ENCODE data around the gene COL6A2. TPM values are rescaled to one million over a fixed set of nuclear protein-coding genes. Genes with fewer than 3 reads are reported as not detected.
A peak's percentile ranks its signal among the peaks of the same experiment; 100 is the strongest.

The COL6A2 gene
- total RNA-seq, 1 donor from 2014 or later: 1,821 TPM

DNA sequence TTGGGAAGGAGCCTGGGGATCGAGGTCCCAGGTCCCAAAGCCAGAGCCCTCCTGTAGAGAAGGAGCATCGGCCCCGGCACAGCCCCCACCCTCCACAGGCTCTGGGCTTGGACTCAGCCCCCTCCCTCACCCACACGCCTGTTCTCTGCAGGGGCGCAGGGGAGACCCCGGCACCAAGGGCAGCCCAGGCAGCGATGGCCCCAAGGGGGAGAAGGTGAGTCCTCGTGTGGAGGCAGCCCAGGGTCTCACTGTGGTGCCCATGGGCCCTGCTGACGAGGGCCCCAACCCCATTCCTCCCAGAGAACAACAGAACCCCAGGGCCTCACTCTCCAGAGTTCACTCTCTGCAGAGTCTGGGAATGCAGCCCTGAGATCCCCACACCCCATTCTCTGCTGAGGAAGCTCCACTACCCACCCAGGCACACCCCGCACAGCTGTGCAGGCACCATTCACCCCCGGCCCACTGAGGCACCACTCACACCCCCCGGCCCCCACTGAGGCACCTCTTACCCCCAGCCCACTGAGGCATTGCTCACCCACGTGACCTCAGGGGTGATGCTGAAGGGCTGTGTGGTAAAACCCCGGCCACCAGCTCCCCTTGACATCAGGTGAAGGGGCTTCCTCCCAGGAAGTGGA, 21.8 kb downstream of the COL6A2 start:
- Mint-ChIP-seq H3K4me3 (ENCODE audit: unreplicated experiment) (no peak overlapping the region), H3K27ac (ENCODE audit: unreplicated experiment) (no peak overlapping the region), H3K27me3 (ENCODE audit: unreplicated experiment) (no peaks in the 10 kb centered on the region), H3K4me1 (ENCODE audit: unreplicated experiment) (peaks cover 21% of the 10 kb centered on the region), H3K36me3 (ENCODE audit: unreplicated experiment) (peaks cover 24% of the 10 kb centered on the region), H3K9me3 (ENCODE audit: unreplicated experiment) (no peaks in the 10 kb centered on the region)
- TF ChIP-seq, protein P1, sequence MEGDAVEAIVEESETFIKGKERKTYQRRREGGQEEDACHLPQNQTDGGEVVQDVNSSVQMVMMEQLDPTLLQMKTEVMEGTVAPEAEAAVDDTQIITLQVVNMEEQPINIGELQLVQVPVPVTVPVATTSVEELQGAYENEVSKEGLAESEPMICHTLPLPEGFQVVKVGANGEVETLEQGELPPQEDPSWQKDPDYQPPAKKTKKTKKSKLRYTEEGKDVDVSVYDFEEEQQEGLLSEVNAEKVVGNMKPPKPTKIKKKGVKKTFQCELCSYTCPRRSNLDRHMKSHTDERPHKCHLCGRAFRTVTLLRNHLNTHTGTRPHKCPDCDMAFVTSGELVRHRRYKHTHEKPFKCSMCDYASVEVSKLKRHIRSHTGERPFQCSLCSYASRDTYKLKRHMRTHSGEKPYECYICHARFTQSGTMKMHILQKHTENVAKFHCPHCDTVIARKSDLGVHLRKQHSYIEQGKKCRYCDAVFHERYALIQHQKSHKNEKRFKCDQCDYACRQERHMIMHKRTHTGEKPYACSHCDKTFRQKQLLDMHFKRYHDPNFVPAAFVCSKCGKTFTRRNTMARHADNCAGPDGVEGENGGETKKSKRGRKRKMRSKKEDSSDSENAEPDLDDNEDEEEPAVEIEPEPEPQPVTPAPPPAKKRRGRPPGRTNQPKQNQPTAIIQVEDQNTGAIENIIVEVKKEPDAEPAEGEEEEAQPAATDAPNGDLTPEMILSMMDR (IDR thresholded peaks at IDR 0.05): no peak
- DNase-seq (ENCODE audit: extremely low spot score, unreplicated experiment): peak; percentile 82

DNA sequence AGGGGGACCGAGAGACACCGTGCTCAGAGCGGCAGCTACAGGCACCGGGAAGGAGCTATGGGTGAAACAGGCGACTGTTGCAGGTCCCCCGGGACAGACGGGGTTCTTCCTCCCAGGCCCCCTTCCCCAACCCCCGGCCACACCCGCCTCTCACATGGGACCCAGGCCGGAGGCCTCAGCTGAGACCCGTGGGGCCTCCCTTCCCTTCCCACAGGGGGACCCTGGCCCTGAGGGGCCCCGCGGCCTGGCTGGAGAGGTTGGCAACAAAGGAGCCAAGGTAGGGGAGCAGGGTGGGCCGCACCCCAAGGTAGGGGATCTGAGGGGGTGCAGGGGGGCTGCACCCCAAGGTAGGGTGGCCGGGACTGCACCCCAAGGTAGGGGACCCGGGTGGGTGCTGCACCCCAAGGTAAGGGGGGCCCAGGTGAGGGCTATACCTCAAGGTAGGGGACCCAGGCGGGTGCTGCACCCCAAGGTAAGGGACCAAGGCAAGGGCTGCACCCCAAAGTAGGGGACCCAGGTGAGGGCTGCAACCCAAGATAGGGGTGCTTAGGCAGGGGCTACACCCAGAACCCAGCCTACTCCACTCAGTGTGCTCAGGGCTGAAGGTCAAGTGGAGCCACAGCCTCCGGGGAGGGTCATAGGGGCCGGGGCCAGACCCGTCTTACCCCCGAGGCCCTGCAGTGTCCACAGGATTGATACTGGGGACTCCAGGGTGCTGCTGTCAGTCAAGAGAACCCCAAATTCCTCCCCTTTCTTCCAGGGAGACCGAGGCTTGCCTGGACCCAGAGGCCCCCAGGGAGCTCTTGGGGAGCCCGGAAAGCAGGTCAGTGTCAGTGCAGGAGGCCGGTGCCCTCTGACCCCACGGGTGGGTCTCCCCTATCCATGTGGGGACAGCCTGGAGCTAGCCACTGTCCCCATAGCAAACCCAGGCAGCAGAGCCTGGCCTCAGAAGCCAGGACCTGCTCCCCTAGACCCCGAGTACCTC, 22.7 kb downstream of the COL6A2 start:
- Mint-ChIP-seq H3K4me1 (ENCODE audit: unreplicated experiment) (peaks cover 19% of the 10 kb centered on the region), H3K27ac (ENCODE audit: unreplicated experiment) (no peak overlapping the region), H3K27me3 (ENCODE audit: unreplicated experiment) (no peaks in the 10 kb centered on the region), H3K4me3 (ENCODE audit: unreplicated experiment) (no peak overlapping the region), H3K9me3 (ENCODE audit: unreplicated experiment) (no peaks in the 10 kb centered on the region), H3K36me3 (ENCODE audit: unreplicated experiment) (peaks cover 20% of the 10 kb centered on the region)
- DNase-seq (ENCODE audit: extremely low spot score, unreplicated experiment): peak; percentile 82
- TF ChIP-seq, protein P1 (IDR thresholded peaks at IDR 0.05): no peak

DNA sequence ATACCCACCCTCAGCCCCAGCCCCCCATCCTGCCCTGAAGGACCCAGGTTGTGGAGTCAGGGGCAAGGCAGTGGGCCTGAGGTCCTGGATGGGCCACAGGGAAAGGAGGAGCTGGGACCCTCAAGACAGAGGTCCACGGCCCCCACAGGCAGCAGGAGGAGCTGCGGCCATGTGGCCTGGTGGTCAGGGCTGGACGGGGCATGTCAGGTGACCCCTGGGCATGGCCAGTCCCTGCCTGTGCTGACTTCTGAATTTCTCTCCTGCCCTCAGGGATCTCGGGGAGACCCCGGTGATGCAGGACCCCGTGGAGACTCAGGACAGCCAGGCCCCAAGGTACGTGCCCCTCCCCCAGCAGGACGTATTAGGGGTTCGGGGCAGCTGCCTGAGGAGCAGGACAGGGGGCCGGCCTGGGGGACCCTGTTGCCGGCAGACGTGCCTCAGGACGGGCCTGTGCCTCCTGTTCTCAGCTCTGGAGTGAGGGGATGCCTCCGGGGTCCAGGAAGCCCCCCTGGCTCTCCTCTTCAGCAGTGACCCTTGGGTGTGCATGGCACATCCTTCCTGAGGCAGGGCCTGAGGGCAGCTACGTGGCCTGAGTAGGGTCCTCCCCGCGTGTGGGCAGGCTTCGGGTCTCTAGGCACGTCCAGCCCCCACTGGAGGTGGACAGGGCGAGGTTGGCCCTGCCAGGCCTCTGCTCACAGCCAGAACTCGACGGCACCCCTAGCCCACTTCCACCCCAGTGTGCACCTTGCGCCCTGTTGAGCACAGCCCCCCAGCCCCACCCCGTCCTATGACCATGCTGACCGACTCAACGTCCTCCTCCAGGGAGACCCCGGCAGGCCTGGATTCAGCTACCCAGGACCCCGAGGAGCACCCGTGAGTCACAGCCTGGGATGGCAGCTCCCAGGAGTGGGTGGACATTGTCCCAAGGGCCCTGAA, 23.6 kb downstream of the COL6A2 start:
- H3K4me1 Mint-ChIP-seq (ENCODE audit: unreplicated experiment): peaks cover 9% of the 10 kb centered on the region
- no peak overlapping the region for H3K4me3 Mint-ChIP-seq (ENCODE audit: unreplicated experiment)
- no peaks in the 10 kb centered on the region for H3K27me3 Mint-ChIP-seq (ENCODE audit: unreplicated experiment)
- TF ChIP-seq, protein P1 (IDR thresholded peaks at IDR 0.05): no peak
- DNase-seq (ENCODE audit: extremely low spot score, unreplicated experiment): peak; percentile 79
- no peaks in the 10 kb centered on the region for H3K9me3 Mint-ChIP-seq (ENCODE audit: unreplicated experiment)
- H3K27ac Mint-ChIP-seq (ENCODE audit: unreplicated experiment): peak overlapping the region; percentile 57
- peaks cover 23% of the 10 kb centered on the region for H3K36me3 Mint-ChIP-seq (ENCODE audit: unreplicated experiment)

DNA sequence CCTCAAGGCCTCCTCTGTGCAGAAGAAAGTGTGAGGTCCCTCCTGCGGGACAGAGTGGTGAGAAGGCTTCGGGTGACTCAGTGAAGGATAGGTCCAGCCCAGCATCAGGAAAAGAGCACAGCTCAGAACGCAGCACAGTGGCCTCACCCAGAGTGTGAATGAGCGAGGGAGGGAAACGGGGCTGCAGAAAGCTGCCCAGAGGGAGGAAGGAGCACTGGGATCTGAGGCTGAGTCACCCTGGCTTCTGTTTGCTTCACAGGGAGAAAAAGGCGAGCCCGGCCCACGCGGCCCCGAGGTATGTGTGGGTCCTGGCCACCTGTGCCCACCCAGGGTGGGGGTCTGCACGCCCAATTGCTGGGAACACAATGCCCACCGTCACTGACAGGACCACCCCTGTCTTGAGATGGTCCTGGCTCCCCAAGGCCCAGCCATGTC, 24.3 kb downstream of the COL6A2 start:
- Mint-ChIP-seq H3K36me3 (ENCODE audit: unreplicated experiment) (peaks cover 20% of the 10 kb centered on the region), H3K4me3 (ENCODE audit: unreplicated experiment) (no peak overlapping the region), H3K4me1 (ENCODE audit: unreplicated experiment) (peaks cover 2% of the 10 kb centered on the region), H3K9me3 (ENCODE audit: unreplicated experiment) (no peaks in the 10 kb centered on the region), H3K27me3 (ENCODE audit: unreplicated experiment) (no peaks in the 10 kb centered on the region), H3K27ac (ENCODE audit: unreplicated experiment) (peak overlapping the region; percentile 57)
- TF ChIP-seq, protein P1 (IDR thresholded peaks at IDR 0.05): no peak
- peak; percentile 82 for DNase-seq (ENCODE audit: extremely low spot score, unreplicated experiment)
